ENCODE data around the gene ZEB1.
A peak's percentile ranks its signal among the peaks of the same experiment; 100 is the strongest.
"Not testable (repeated sequence)": the region's sequence is repeated elsewhere in the genome, so short reads cannot be mapped to it uniquely, and the experiment has no call there.

The ZEB1 gene

GRCh38 chr10:31366703-31367102 is 47.7 kb downstream of the ZEB1 start:
- DNase-seq (ENCODE audit: low spot score) = no peak

- no peak for DNase-seq (ENCODE audit: low spot score)
Measured at GRCh38 chr10:31368724-31369123, 49.7 kb downstream of the ZEB1 start.

GRCh38 chr10:31372439-31372838 is 53.4 kb downstream of the ZEB1 start:
- no peak for DNase-seq (ENCODE audit: low spot score)

- peak; percentile 38 for DNase-seq (ENCODE audit: low spot score)
Measured at GRCh38 chr10:31374146-31374696, 55.2 kb downstream of the ZEB1 start.

GRCh38 chr10:31381171-31381570 is 62.2 kb downstream of the ZEB1 start:
- no peak for DNase-seq (ENCODE audit: low spot score)

GRCh38 chr10:31381766-31382316 is 62.8 kb downstream of the ZEB1 start:
- DNase-seq (ENCODE audit: low spot score) = peak; percentile 63

- DNase-seq (ENCODE audit: low spot score) = no peak
Measured at GRCh38 chr10:31383810-31384588, 65.0 kb downstream of the ZEB1 start.

- peak; percentile 21 for DNase-seq (ENCODE audit: low spot score)
Measured at GRCh38 chr10:31384589-31384949, 65.6 kb downstream of the ZEB1 start.

GRCh38 chr10:31390804-31391203 is 71.8 kb downstream of the ZEB1 start:
- no peak for DNase-seq (ENCODE audit: low spot score)

GRCh38 chr10:31393844-31394243 is 74.8 kb downstream of the ZEB1 start:
- DNase-seq (ENCODE audit: low spot score) = no peak

- no peak for DNase-seq (ENCODE audit: low spot score)
Measured at GRCh38 chr10:31395695-31396094, 76.7 kb downstream of the ZEB1 start.

GRCh38 chr10:31396376-31396775 is 77.4 kb downstream of the ZEB1 start:
- no peak for DNase-seq (ENCODE audit: low spot score)

GRCh38 chr10:31397852-31398251 is 78.8 kb downstream of the ZEB1 start:
- no peak for DNase-seq (ENCODE audit: low spot score)

GRCh38 chr10:31399171-31399570 is 80.2 kb downstream of the ZEB1 start:
- no peak for DNase-seq (ENCODE audit: low spot score)

GRCh38 chr10:31399631-31400030 is 80.6 kb downstream of the ZEB1 start:
- DNase-seq (ENCODE audit: low spot score) = no peak

GRCh38 chr10:31401287-31401686 is 82.3 kb downstream of the ZEB1 start:
- no peak for DNase-seq (ENCODE audit: low spot score)

- DNase-seq (ENCODE audit: low spot score) = peak; percentile 68
Measured at GRCh38 chr10:31404640-31405039, 85.6 kb downstream of the ZEB1 start.

GRCh38 chr10:31405829-31406228 is 86.8 kb downstream of the ZEB1 start:
- DNase-seq (ENCODE audit: low spot score) = not testable (repeated sequence)

GRCh38 chr10:31412397-31412796 is 93.4 kb downstream of the ZEB1 start:
- DNase-seq (ENCODE audit: low spot score) = not testable (repeated sequence)

GRCh38 chr10:31413325-31413724 is 94.3 kb downstream of the ZEB1 start:
- no peak for DNase-seq (ENCODE audit: low spot score)

- DNase-seq (ENCODE audit: low spot score) = no peak
Measured at GRCh38 chr10:31418481-31418880, 99.5 kb downstream of the ZEB1 start.

- DNase-seq (ENCODE audit: low spot score) = no peak
Measured at GRCh38 chr10:31419394-31420063, 100.5 kb downstream of the ZEB1 start.

GRCh38 chr10:31421322-31421721 is 102.3 kb downstream of the ZEB1 start:
- no peak for DNase-seq (ENCODE audit: low spot score)
